Measurements from ENCODE around the gene SPTBN1.
"Not testable (repeated sequence)": the region's sequence is repeated elsewhere in the genome, so short reads cannot be mapped to it uniquely, and the experiment has no call there.

SPTBN1 gene

GRCh38 chr2:54470266-54470938, 14.3 kb downstream of the SPTBN1 start:
- DNase-seq (ENCODE audit: low read depth): peak; percentile 86

- peak; percentile 75 for DNase-seq (ENCODE audit: low read depth)
Measured at GRCh38 chr2:54471221-54471711, 15.1 kb downstream of the SPTBN1 start.

- no peak for DNase-seq (ENCODE audit: low read depth)
Measured at GRCh38 chr2:54473851-54474250, 17.7 kb downstream of the SPTBN1 start.

GRCh38 chr2:54475285-54475684, 19.2 kb downstream of the SPTBN1 start:
- DNase-seq (ENCODE audit: low read depth): no peak

GRCh38 chr2:54475919-54476318, 19.8 kb downstream of the SPTBN1 start:
- no peak for DNase-seq (ENCODE audit: low read depth)

GRCh38 chr2:54476852-54477251, 20.7 kb downstream of the SPTBN1 start:
- no peak for DNase-seq (ENCODE audit: low read depth)

- no peak for DNase-seq (ENCODE audit: low read depth)
Measured at GRCh38 chr2:54477896-54478295, 21.8 kb downstream of the SPTBN1 start.

- DNase-seq (ENCODE audit: low read depth): no peak
Measured at GRCh38 chr2:54478899-54479298, 22.8 kb downstream of the SPTBN1 start.

- DNase-seq (ENCODE audit: low read depth): peak; percentile 83
Measured at GRCh38 chr2:54479424-54479823, 23.3 kb downstream of the SPTBN1 start.

GRCh38 chr2:54480025-54480424, 23.9 kb downstream of the SPTBN1 start:
- no peak for DNase-seq (ENCODE audit: low read depth)

GRCh38 chr2:54481686-54482085, 25.6 kb downstream of the SPTBN1 start:
- no peak for DNase-seq (ENCODE audit: low read depth)

GRCh38 chr2:54482715-54483114, 26.6 kb downstream of the SPTBN1 start:
- peak; percentile 83 for DNase-seq (ENCODE audit: low read depth)

GRCh38 chr2:54483426-54483825, 27.3 kb downstream of the SPTBN1 start:
- DNase-seq (ENCODE audit: low read depth): peak; percentile 58

GRCh38 chr2:54485756-54486155, 29.6 kb downstream of the SPTBN1 start:
- DNase-seq (ENCODE audit: low read depth): not testable (repeated sequence)

- no peak for DNase-seq (ENCODE audit: low read depth)
Measured at GRCh38 chr2:54486766-54487165, 30.6 kb downstream of the SPTBN1 start.

GRCh38 chr2:54490863-54491262, 34.7 kb downstream of the SPTBN1 start:
- DNase-seq (ENCODE audit: low read depth): no peak

- DNase-seq (ENCODE audit: low read depth): no peak
Measured at GRCh38 chr2:54492335-54492734, 36.2 kb downstream of the SPTBN1 start.

GRCh38 chr2:54494087-54494486, 38.0 kb downstream of the SPTBN1 start:
- no peak for DNase-seq (ENCODE audit: low read depth)

- DNase-seq (ENCODE audit: low read depth): no peak
Measured at GRCh38 chr2:54496920-54497319, 40.8 kb downstream of the SPTBN1 start.

- DNase-seq (ENCODE audit: low read depth): peak; percentile 47
Measured at GRCh38 chr2:54497763-54498680, 41.9 kb downstream of the SPTBN1 start.

GRCh38 chr2:54499661-54500060, 43.5 kb downstream of the SPTBN1 start:
- peak; percentile 23 for DNase-seq (ENCODE audit: low read depth)

GRCh38 chr2:54500404-54501205, 44.5 kb downstream of the SPTBN1 start:
- DNase-seq (ENCODE audit: low read depth): no peak

All from iris pigment epithelial cell (primary cell).